Activated naive CD4-positive, alpha-beta T cell treated with anti-CD3 and anti-CD28 coated beads, Interleukin-2, amount 50 U/mL, for 24 hours (primary cell): ENCODE measurements around the gene DNM3.

Source experiments
- H3K27ac Mint-ChIP-seq: one replicate; pipeline ENCODE4 v1.8.0; 2021; ENCODE audit warnings: mild to moderate bottlenecking, mixed read lengths
- H3K27me3 Mint-ChIP-seq: one replicate; pipeline ENCODE4 v1.8.0; 2021; ENCODE audit warnings: mixed read lengths
- H3K36me3 Mint-ChIP-seq: one replicate; pipeline ENCODE4 v1.8.0; 2021; ENCODE audit warnings: mixed read lengths
- H3K4me1 Mint-ChIP-seq: one replicate; pipeline ENCODE4 v1.8.0; 2021; ENCODE audit warnings: mixed read lengths
- H3K4me3 Mint-ChIP-seq: one replicate; pipeline ENCODE4 v1.8.0; 2021; ENCODE audit warnings: mild to moderate bottlenecking, mixed read lengths
- H3K9me3 Mint-ChIP-seq: one replicate; pipeline ENCODE4 v1.8.0; 2021; ENCODE audit warnings: mixed read lengths

Gene DNM3

GRCh38 chr1:171845998-171846397 lies 4.7 kb downstream of the DNM3 start:
- Mint-ChIP-seq H3K4me3 (no peak overlapping the region), H3K4me1 (peaks cover 12% of the 10 kb centered on the region), H3K36me3 (no peaks in the 10 kb centered on the region), H3K27ac (no peak overlapping the region), H3K9me3 (no peaks in the 10 kb centered on the region), H3K27me3 (peaks cover 11% of the 10 kb centered on the region)

DNA sequence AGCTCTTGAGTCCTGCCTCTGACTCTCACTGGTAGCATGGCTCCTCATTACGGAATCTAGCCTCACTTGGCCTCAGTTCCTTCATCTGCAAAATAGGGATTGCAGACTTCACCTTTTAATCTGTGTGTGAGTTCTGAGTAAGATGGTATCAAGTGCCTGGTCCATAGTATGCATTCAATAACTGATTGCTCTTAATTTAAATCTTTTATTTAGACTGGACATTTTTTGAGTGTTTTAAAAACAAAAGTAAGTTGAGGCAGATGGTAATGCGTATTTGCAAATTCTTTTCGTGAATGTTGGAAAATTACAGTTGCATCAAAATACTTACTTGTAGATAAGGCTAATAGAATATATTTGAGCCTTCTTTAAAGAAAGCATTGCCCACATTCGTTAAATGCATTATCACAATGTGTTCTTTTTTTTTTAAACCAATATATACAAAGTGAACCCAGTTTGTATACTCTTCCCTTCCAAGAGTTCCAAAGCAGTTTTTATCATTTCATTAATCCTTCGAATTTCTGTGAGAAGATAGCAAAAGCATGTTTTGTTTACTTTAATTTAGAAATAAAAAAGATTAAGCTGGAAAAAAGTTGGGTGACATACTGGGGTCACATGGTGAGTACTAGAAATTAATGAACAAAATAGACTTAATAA lies 8.1 kb downstream of the DNM3 start:
- H3K27me3 Mint-ChIP-seq, result no peaks in the 10 kb centered on the region
- no peaks in the 10 kb centered on the region for H3K36me3 Mint-ChIP-seq
- H3K27ac Mint-ChIP-seq, result no peak overlapping the region

DNA sequence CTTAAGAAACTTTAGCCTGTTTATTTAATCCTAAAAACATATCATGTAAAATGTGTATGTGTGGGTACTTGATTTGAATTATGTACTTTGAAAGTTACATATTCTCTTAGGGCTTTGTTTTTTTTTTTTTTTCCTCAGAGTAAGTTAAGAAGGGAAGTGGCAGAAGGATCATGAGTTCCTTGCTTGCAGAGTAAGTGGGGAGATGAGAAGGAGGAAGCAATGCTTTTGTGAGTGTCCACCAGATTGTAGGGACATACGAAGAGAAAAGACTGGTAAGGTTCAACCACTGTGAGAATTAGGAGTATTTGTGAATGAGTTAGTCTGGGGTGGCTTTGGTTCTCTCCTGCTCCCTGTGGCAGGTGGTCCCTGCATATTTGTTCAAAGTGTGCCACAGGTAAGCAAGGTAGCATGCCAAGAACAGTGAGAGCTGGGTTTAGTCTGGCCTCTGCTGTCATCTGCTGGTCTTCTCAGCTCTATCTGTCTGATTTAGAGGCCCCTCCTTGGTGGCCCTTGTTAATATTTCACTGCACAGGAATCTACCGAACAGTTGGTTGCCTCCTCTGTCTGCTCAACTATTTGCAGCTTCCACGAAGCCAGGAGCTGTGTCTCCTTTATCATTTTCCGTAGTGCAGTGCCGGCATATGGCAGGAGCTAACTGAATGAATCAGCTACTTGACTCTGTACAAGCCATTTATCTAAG lies 9.5 kb downstream of the DNM3 start:
- H3K27ac Mint-ChIP-seq, result no peak overlapping the region
- H3K9me3 Mint-ChIP-seq, result no peaks in the 10 kb centered on the region

More for the DNA sequence above, 8.1 kb downstream of the DNM3 start:
- Mint-ChIP-seq H3K4me3 (no peak overlapping the region), H3K9me3 (no peaks in the 10 kb centered on the region), H3K4me1 (no peaks in the 10 kb centered on the region)

DNA sequence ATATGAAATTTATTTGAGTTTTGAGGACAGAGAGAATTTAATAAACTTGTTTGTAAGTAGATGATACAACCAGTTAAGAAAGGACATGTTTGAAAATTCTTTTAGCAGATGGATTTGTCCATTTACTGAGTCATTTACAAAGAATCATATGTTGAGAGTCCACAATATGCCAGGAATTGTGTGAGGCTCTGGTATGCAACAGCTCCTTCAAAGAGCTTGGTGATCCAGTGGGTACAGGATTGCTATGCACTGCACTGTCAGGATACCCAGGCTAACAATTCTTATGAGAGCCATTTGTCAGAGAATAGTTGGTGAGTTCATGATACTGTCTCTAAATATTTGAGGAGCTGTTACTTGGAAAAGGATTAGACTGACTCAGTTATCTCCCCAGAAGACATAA lies 11.0 kb downstream of the DNM3 start:
- Mint-ChIP-seq H3K27me3 (peaks cover 5% of the 10 kb centered on the region), H3K36me3 (peaks cover 5% of the 10 kb centered on the region), H3K27ac (no peak overlapping the region), H3K9me3 (peaks cover 7% of the 10 kb centered on the region), H3K4me1 (no peaks in the 10 kb centered on the region), H3K4me3 (no peak overlapping the region)

More for the DNA sequence above, 9.5 kb downstream of the DNM3 start:
- H3K4me1 Mint-ChIP-seq, result no peaks in the 10 kb centered on the region
- H3K4me3 Mint-ChIP-seq, result no peak overlapping the region
- H3K36me3 Mint-ChIP-seq, result no peaks in the 10 kb centered on the region
- H3K27me3 Mint-ChIP-seq, result no peaks in the 10 kb centered on the region

DNA sequence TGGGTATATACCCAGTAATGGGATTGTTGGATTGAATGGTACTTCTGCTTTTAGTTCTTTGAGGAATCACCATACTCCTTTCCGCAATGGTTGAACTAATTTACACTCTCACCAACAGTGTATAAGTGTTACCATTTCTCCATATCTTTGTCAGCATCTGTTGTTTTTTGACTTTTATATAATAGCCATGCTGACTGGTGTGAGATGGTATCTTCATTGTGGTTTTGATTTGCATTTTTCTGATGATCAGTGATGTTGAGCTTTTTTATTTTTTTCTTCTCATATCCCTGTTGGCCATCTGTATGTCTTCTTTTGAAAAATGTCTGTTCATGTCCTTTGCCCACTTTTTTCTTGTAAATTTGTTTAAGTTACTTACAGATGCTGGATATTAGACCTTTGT lies 14.1 kb downstream of the DNM3 start:
- peaks cover 13% of the 10 kb centered on the region for H3K36me3 Mint-ChIP-seq
- no peak overlapping the region for H3K4me3 Mint-ChIP-seq
- H3K4me1 Mint-ChIP-seq, result no peaks in the 10 kb centered on the region
- H3K9me3 Mint-ChIP-seq, result peaks cover 7% of the 10 kb centered on the region
- peaks cover 5% of the 10 kb centered on the region for H3K27me3 Mint-ChIP-seq
- H3K27ac Mint-ChIP-seq, result no peak overlapping the region

GRCh38 chr1:171858696-171859095 lies 17.4 kb downstream of the DNM3 start:
- Mint-ChIP-seq H3K36me3 (peaks cover 16% of the 10 kb centered on the region), H3K4me1 (no peaks in the 10 kb centered on the region), H3K27ac (no peak overlapping the region), H3K9me3 (peaks cover 7% of the 10 kb centered on the region), H3K27me3 (peaks cover 5% of the 10 kb centered on the region), H3K4me3 (no peak overlapping the region)

- Mint-ChIP-seq H3K4me3 (no peak overlapping the region), H3K36me3 (peaks cover 16% of the 10 kb centered on the region), H3K27me3 (peaks cover 5% of the 10 kb centered on the region), H3K4me1 (no peaks in the 10 kb centered on the region), H3K27ac (no peak overlapping the region), H3K9me3 (peaks cover 7% of the 10 kb centered on the region)
Observed at GRCh38 chr1:171860696-171861095, 19.4 kb downstream of the DNM3 start.

DNA sequence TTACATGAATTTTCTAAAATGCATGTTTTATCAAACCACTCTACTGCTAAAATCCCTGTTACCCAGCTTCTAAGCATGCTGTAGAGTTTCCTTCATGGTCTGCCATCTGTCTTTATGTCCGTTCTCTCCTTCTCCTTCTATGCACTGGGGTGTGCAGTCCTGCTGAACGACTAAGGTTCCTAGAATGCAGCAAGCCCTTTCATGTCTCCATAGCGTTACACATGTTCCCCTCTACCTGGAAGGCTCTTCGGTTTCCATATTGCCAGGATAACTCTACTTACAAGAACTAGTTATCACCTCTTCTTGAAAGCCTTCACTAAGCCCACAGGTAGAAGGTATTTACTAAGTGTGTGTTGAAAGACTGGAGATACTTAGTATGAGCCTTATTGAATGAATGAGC lies 22.2 kb downstream of the DNM3 start:
- Mint-ChIP-seq H3K36me3 (peaks cover 10% of the 10 kb centered on the region), H3K27me3 (no peaks in the 10 kb centered on the region), H3K4me1 (no peaks in the 10 kb centered on the region), H3K27ac (no peak overlapping the region), H3K9me3 (no peaks in the 10 kb centered on the region), H3K4me3 (no peak overlapping the region)

GRCh38 chr1:171864308-171864707 lies 23.0 kb downstream of the DNM3 start:
- Mint-ChIP-seq H3K4me3 (no peak overlapping the region), H3K36me3 (peaks cover 4% of the 10 kb centered on the region), H3K9me3 (no peaks in the 10 kb centered on the region), H3K27me3 (no peaks in the 10 kb centered on the region), H3K27ac (no peak overlapping the region), H3K4me1 (no peaks in the 10 kb centered on the region)

DNA sequence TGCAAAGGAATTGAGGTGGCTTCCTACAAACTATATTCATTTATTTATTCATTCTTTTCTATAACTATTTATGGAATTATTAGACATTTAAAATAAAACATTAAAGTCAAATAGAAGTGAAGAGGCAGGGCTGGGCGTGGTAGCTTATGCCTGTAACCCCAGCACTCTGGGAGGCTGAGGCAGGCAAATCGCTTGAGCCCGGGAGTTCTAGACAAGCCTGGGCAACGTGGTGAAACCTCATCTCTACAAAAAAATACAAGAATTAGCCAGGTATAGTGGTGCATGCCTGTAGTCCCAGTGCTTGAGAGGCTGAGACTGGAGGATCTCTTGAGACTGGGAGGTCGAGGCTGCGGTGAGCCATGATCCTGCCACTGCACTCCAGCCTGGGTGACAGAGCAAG lies 23.8 kb downstream of the DNM3 start:
- Mint-ChIP-seq H3K4me1 (no peaks in the 10 kb centered on the region), H3K27me3 (no peaks in the 10 kb centered on the region), H3K36me3 (peaks cover 4% of the 10 kb centered on the region), H3K4me3 (no peak overlapping the region), H3K27ac (no peak overlapping the region), H3K9me3 (no peaks in the 10 kb centered on the region)

DNA sequence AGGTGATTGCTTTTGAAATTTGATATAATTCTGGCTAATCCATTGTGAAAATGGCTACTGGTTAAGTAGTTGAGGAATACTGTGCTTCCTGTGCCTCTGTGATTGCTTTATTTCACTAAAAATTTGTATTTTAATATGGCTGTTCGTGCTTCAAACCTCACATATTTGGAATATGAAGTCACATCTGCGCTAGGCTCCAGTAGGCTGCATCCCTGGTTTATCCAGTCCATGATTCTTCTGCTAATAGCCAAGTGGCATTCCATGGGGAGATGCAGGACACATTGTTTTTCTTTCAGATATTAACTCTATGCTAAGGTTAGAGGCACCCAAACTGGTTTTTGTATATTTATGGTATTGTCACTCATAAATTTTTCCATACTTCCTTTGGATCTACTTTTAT lies 25.9 kb downstream of the DNM3 start:
- Mint-ChIP-seq H3K4me1 (no peaks in the 10 kb centered on the region), H3K27me3 (no peaks in the 10 kb centered on the region), H3K27ac (no peak overlapping the region), H3K4me3 (no peak overlapping the region), H3K9me3 (no peaks in the 10 kb centered on the region), H3K36me3 (no peaks in the 10 kb centered on the region)

DNA sequence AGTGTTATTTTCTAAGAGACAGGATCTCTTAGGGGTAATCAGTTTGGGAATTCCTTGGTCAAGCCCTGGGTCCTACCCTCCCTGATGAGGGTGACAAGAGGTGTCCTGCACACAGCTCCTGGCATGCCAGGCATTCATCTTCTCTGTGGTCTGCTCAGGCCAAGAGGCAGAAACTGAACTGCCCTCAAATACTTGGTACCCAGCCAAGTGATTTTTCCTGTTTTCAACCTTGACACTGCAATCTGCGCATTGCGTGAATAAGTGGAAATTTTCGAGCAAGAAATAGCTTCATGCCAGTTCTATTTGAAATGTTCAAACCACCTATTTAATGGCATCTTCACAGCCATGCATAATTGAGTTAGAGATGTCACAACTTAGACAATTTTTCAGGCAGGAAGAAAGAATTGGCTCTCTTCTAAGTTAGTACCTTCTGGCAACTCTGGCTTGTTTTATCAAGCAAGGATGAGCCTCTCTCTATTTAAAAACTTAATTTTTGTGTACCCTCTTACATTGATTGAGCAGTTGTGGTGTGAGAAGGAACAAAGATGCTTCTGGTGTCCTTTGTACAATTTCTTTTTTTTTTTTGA lies 27.0 kb downstream of the DNM3 start:
- no peaks in the 10 kb centered on the region for H3K27me3 Mint-ChIP-seq
- no peaks in the 10 kb centered on the region for H3K36me3 Mint-ChIP-seq
- H3K4me1 Mint-ChIP-seq, result no peaks in the 10 kb centered on the region
- no peak overlapping the region for H3K27ac Mint-ChIP-seq
- H3K9me3 Mint-ChIP-seq, result no peaks in the 10 kb centered on the region
- H3K4me3 Mint-ChIP-seq, result no peak overlapping the region

DNA sequence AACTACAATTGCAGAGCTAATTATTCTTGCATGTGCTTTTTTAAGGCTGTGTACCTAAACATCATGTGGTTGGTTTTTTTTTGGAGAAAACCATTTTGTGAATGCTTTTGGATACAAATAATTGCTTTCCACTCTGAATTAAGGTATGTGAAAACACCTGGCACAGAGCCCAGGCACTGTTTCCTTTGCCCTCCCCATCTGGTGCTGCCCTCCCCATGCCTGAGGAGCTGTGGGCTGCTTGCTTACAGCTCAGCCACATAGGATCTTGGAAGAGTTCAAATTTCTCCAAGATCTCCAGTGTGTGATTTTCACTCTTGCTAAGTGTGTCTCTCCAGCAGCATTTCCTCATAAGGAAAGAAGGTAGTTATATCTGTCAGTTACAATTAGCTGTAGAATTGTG lies 27.8 kb downstream of the DNM3 start:
- no peaks in the 10 kb centered on the region for H3K4me1 Mint-ChIP-seq
- H3K36me3 Mint-ChIP-seq, result no peaks in the 10 kb centered on the region
- H3K27ac Mint-ChIP-seq, result no peak overlapping the region
- no peak overlapping the region for H3K4me3 Mint-ChIP-seq
- no peaks in the 10 kb centered on the region for H3K9me3 Mint-ChIP-seq
- H3K27me3 Mint-ChIP-seq, result no peaks in the 10 kb centered on the region

GRCh38 chr1:171871848-171872247 lies 30.6 kb downstream of the DNM3 start:
- H3K27ac Mint-ChIP-seq, result no peak overlapping the region
- no peaks in the 10 kb centered on the region for H3K36me3 Mint-ChIP-seq
- no peak overlapping the region for H3K4me3 Mint-ChIP-seq
- H3K27me3 Mint-ChIP-seq, result no peaks in the 10 kb centered on the region
- no peaks in the 10 kb centered on the region for H3K9me3 Mint-ChIP-seq
- H3K4me1 Mint-ChIP-seq, result no peaks in the 10 kb centered on the region

DNA sequence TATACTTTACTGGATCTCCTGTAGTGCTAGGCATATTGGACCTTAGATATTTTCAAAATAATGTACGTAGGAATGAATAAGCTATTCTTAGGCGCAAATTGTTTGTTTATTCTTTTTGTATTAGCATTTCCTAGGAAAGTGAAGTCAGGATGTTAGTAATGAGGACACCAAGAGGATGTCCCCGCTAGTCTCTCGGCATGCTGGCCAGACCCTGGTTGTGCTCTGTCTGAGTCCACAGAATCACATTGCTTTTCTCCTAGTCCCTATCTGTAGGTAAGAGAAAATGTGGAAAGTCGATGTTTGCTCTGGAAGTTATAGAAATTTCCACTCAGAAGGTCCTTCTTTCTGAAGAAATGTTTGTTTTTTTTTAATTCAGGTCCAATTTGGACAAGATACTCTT lies 31.1 kb downstream of the DNM3 start:
- H3K9me3 Mint-ChIP-seq, result no peaks in the 10 kb centered on the region
- H3K4me1 Mint-ChIP-seq, result no peaks in the 10 kb centered on the region
- no peak overlapping the region for H3K27ac Mint-ChIP-seq
- H3K36me3 Mint-ChIP-seq, result no peaks in the 10 kb centered on the region
- H3K4me3 Mint-ChIP-seq, result no peak overlapping the region
- H3K27me3 Mint-ChIP-seq, result no peaks in the 10 kb centered on the region

DNA sequence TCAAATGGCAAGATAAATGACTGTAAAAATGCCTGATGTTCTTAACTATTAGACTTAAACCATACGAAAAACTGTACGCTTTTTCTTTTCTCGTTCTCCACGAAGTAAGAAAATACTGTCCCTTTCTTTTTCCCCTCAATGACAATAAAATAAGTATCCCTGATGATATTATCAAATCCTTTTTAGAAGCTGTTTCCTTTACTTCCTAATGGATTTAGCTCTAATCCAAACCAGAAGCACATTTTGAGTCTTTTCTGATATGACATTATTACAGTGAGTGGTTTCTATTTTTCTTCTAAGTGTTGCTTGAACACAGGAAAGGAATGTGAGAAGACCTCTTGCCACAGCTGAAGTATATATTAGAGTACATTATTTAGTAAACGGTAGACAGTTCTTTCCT lies 32.4 kb downstream of the DNM3 start:
- H3K4me1 Mint-ChIP-seq, result no peaks in the 10 kb centered on the region
- no peaks in the 10 kb centered on the region for H3K9me3 Mint-ChIP-seq
- no peak overlapping the region for H3K27ac Mint-ChIP-seq
- no peaks in the 10 kb centered on the region for H3K27me3 Mint-ChIP-seq
- H3K36me3 Mint-ChIP-seq, result no peaks in the 10 kb centered on the region
- no peak overlapping the region for H3K4me3 Mint-ChIP-seq
